Pons (tissue), 1 donor: ENCODE data around the gene GPRIN1.
A peak's percentile ranks its signal among the peaks of the same experiment; 100 is the strongest.

Experiments used
- DNase-seq: peaks from one replicate; pipeline ENCODE4 v3.0.0-alpha.2; 2016; ENCODE audit warnings: low spot score

GPRIN1 gene

GRCh38 chr5:176609724-176610434, at the start of gene GPRIN1:
GPRIN1 (minus strand) TSS chr5:176610156; CDS start chr5:176599834, 10,322 bp downstream.
- no peak for DNase-seq

- no peak for DNase-seq
Observed at GRCh38 chr5:176659512-176659839, 49.5 kb upstream of the GPRIN1 start.

GRCh38 chr5:176658817-176659511, 49.0 kb upstream of the GPRIN1 start:
- no peak for DNase-seq

DNA sequence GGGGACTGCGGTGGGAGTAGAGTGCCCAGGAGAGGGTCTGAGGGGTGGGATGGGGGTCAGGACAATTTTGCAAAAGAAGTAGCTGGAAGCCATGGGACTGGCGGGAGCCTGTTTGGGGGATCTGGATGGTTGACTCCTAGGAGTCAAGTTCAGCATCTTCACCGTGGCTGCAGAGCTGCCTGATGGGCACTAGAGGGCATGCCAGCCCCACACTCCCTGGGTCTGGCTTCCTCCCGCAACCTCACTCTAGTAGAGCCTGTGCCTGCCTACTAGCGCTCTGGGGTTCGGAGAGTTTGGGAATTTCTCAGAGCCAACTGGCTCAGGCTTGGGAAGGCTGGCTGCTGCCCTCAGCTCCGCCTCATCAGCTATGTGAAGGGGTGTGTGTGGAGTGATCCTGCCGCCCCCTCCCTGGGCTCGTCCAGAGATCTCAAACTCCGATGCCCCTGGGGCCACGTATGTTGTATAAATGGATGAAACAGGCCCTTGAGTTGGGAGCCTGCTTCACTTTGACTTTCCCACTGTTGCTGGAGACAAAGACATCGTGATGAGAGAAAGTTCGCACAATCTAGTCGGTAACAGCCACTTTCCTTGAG, 48.1 kb upstream of the GPRIN1 start:
- peak; percentile 70 for DNase-seq

DNA sequence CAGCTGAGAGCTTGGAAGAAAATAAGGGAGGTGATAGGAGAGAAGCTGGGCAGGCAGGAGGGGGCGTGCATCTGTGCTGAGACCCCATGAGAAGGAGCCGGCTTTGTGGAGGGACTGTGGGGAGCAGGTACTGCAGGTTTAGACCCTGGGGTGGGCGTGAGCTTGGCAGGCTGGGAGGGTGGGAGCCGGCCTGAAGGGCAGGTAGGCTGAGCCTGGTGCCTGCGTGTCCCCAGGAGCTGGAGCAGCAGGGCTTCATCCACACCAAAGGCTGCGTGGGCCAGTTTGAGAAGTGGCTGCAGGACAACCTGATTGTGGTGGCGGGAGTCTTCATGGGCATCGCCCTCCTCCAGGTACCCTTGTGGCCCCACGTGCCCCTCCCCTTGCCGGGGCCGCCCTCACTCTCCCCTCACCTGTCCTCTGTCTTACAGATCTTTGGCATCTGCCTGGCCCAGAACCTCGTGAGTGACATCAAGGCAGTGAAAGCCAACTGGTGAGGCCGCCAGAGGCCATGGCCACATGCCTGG, 46.6 kb upstream of the GPRIN1 start:
- no peak for DNase-seq

DNA sequence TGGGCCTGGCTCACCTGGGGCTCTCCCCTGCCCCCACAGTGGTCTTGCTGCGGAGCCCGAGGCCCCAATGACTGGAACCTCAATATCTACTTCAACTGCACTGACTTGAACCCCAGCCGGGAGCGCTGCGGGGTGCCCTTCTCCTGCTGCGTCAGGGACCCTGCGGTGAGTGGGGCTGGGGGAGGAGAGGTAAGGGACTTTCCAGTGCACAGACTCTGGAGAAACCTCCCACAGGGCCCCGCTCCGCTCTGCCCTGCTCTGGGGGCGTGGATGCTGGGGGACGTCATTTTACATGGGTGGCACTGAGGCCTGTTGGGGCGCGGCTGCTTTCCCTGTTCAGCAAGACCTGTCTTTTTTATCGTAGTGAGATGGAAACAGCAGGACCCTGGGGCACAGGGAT, 44.9 kb upstream of the GPRIN1 start:
- no peak for DNase-seq

DNA sequence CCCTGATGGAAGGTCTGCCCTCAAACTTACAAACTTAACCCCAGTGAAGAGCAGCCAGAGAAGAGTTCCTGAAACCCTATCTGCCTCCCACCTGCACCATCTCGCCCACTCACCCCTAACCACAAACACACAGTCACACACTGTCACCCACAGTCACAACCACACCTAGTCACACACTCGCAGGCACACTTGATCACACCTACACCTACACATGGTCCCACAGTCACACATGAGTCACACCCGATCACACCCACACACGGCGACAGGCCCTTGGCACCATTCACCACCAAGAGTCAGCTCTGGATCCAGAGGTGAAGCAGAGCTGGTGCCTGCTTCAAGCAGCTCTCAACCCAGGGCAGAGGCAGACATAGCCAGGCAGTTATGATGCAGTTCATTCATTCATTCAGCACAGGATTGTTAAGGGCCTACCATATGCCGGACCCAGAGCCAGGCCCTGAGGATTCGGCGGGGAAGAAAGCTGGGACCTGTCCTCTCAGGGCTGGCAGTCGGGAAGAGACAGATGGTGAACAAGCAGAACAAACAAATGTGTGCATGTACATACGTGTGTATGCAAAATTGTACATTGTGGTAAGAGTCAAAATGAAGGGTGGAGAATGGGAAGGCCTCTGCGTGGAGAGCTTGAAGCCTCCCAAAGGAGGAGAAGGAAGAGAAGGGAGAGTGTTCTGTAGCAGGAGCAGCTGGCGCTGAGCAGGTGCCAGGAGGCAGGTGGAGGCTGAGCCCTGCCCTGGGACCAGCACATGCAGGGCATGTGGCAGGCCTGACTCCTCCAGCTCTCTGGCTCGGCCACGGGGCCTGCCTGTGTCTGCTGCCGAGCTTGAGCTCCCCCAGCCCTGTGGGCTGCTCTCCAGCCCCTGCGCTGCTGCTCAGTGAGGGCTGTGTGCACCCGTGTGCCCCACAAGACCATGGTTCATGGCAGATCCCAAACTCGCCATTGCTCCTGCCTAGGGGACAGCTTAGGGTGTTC, 43.7 kb upstream of the GPRIN1 start:
- no peak for DNase-seq

DNA sequence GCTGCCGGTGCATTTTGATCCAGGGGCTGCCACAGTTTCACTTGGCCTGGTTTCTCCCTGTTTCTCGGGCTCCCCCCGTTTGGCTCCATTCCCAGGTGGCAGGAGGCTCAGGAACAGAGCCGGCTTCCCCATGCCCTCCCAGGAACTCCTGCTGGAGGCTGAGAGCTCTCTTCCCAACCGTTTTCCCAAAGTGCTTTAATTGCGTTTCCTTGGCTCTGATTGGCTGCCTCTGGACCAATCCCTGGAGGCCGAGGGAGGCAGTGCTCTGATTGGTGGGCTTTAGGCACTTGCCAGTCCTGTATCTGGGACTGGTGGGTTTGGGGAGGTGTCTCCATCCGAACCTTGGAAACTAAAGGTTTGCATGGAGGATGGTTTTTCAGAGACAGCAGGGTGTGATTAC, 42.2 kb upstream of the GPRIN1 start:
- peak; percentile 26 for DNase-seq

GRCh38 chr5:176651472-176651980, 41.6 kb upstream of the GPRIN1 start:
- no peak for DNase-seq

- DNase-seq = no peak
Observed at GRCh38 chr5:176650354-176650884, 40.5 kb upstream of the GPRIN1 start.

DNA sequence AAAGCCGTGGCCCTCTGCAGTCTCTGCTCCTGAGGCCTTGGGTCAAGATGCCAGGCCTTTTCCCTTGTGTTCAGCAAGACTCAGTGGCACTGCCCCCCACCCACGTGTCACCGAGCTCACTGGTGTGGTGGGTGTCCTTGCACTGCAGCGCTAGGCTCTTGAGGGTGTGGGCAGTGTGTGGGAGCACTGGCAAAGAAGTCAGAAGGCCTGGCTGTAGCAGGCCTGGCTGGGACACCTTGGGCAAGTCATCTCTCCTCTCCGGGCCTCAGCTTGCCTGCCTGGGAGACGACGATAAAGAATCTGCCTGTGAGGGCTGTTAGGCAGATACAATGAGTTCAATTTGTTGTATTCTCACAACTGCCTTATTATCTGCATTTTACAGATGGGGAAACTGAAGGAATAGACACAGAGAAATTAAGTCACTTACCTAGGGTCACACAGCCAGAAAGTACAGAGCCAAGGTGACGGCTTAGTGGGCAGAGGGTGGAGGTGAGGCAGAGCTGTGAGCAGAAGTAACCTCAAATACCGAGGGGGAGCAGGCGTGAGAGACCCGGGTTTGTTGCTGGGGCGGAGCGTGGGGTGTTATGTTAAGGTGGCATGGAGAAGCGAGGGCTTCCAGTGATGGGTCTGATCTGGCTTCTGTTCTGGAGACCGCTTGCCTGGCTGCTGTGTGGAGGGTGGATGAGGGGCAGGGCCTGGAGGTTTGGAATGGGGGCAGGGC, 38.7 kb upstream of the GPRIN1 start:
- DNase-seq = no peak

DNA sequence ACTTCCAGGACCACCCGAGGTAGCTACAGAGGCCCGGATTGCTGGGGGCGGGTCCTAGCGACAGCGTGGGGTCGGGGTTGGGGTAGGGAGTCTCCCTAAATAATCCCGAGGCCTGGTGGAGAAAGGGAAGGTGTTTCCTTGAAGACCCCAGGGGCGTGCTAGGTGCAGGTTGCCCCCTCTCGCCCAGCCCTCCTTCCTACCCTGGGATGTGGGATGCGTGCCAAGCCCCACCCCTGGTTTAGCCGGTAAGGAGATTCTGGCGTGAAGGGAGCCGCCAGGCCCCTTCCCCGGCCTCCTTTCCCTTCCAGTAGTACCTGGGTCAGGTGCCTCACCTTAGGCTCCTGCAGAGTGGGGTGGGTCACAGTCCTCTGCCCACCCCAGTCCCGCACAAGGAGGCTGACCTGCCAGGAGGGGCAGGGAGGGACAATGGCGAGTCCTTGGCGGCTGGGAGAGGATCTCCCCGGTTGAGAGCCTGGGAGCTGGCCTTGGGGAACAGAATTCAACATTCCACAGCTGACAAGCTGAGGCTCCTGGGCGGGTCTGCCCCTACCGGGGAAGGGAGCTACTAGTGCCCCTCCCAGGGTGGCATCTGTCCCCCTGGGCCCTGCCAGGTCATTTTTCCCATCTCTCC, 38.0 kb upstream of the GPRIN1 start:
- no peak for DNase-seq

DNA sequence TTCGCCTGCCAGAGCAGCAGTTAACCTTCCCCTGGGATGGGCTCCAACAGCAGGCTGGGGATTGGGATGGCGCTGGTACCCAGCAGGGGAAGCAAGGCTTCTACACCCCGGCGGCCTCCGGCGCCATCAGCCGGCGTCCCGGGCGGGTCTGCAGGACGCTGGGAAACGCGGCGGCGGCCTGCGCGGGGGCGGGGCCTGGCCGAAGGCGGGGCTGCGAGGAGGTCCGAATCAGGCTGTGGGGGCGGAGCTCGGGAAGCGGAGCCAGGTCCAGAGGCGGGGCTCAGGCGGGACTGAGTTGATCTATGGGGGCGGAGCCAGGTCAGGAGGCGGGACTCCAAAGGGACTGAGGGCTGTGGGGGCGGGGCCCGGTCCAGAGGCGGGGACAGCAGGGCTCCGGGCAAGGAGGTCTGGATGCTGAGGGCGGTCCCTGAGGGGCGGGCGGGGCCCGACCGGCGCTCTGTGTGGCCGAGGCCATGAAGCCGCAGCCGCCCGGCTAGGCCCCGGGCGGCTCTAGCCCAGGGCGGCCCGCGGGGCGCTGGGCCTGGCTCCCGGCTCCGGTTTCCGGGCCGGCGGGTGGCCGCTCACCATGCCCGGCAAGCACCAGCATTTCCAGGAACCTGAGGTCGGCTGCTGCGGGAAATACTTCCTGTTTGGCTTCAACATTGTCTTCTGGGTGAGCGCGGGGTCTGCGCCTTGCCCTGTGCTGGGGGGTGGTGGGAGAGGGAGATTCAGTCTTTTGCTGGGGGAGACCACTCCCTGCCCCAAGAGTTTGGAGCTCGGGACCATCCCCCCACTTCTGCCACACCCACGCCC, 37.3 kb upstream of the GPRIN1 start, which contains the start of gene TSPAN17:
TSS of gene TSPAN17 (plus strand) at position 455 of the 813 bp plus-strand sequence. CDS start at position 587, 132 bp downstream.
- DNase-seq = peak; percentile 99

DNA sequence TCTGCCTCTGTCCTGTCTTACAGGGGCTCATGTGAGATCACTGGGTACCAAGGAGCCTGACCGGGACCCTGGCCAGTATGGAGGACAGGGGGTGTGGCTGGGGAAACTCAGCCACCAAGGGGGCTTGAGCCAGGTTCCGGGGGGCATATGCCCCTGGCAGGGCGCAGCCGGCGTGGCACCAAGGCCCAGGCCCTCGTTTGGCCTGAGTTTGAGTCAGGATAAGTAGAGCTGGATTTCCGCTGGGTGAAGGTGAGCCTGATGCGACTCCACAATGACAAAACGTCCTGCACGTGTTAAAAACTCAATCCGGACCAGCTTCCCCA, 36.7 kb upstream of the GPRIN1 start:
- no peak for DNase-seq

GRCh38 chr5:176646049-176646706, 36.2 kb upstream of the GPRIN1 start:
- no peak for DNase-seq

- no peak for DNase-seq
Observed at GRCh38 chr5:176644878-176645670, 35.1 kb upstream of the GPRIN1 start.

GRCh38 chr5:176644294-176644693, 34.3 kb upstream of the GPRIN1 start:
- no peak for DNase-seq
